WTC11 (cell line): ENCODE data around the gene SFMBT1. TPM values are rescaled to one million over a fixed set of nuclear protein-coding genes. Genes with fewer than 3 reads are reported as not detected.

Experiments
- ATAC-seq: fragments of 200-7000 bp; cut with Tn5 transposase; 2 replicates; pipeline ENCODE4 v1.10.0; 2021; ENCODE audit warnings: mild to moderate bottlenecking, moderate library complexity
- CTCF ChIA-PET: fragments of 300-600 bp; sonication (Branson Sonifier 250); formaldehyde crosslinking; loops from one replicate; lab custom pipeline; 2021; ENCODE audit warnings: antibody characterized with exemption; lab: Charles Lee
- POLR2A ChIA-PET: fragments of 350-600 bp; sonication (Branson Sonifier 250); formaldehyde crosslinking; loops from one replicate; lab custom pipeline; 2021; ENCODE audit warnings: antibody characterized with exemption; lab: Charles Lee
- DNase-seq: peaks from one replicate; pipeline ENCODE4 v3.0.0; 2021; ENCODE audit warnings: low spot score
- H3K27ac Mint-ChIP-seq: 2 replicates; pipeline ENCODE4 v1.8.0; 2021; ENCODE audit warnings: mixed read lengths
- H3K27me3 Mint-ChIP-seq: 2 replicates; pipeline ENCODE4 v1.8.0; 2021; ENCODE audit warnings: low read depth, mild to moderate bottlenecking, moderate library complexity, mixed read lengths
- H3K36me3 Mint-ChIP-seq: 2 replicates; pipeline ENCODE4 v1.8.0; 2021; ENCODE audit warnings: mixed read lengths
- H3K4me1 Mint-ChIP-seq: 2 replicates; pipeline ENCODE4 v1.8.0; 2022; ENCODE audit warnings: mixed read lengths
- H3K4me3 Mint-ChIP-seq: 2 replicates; pipeline ENCODE4 v1.8.0; 2021; ENCODE audit warnings: mild to moderate bottlenecking, moderate library complexity, mixed read lengths
- H3K9me3 Mint-ChIP-seq: 2 replicates; pipeline ENCODE4 v1.8.0; 2021; ENCODE audit warnings: mixed read lengths
- EMX1 ChIP-seq: fragments of 250-450 bp; sonication (Bioruptor Pico); IDR thresholded peaks from 2 replicates; pipeline ENCODE4 v1.8.0; 2021; ENCODE audit warnings: mild to moderate bottlenecking
- ERG ChIP-seq: fragments of 250-450 bp; sonication (Bioruptor Pico); IDR thresholded peaks from 2 replicates; pipeline ENCODE4 v1.8.0; 2021; ENCODE audit warnings: mild to moderate bottlenecking
- FOXJ3 ChIP-seq: sonication (generic); formaldehyde crosslinking; IDR thresholded peaks from 2 replicates; pipeline ENCODE4 v1.9.0; 2021; ENCODE audit warnings: missing genetic modification reagents, mild to moderate bottlenecking, borderline replicate concordance
- FOXK1 ChIP-seq: sonication (generic); formaldehyde crosslinking; IDR thresholded peaks from 2 replicates; pipeline ENCODE4 v1.8.0; 2022; ENCODE audit warnings: mild to moderate bottlenecking, moderate library complexity, missing genetic modification reagents
- GABPB1 ChIP-seq: sonication (generic); formaldehyde crosslinking; IDR thresholded peaks from 2 replicates; pipeline ENCODE4 v1.8.1; 2023; ENCODE audit warnings: mild to moderate bottlenecking, missing genetic modification reagents
- HMGA2 ChIP-seq: fragments of 250-450 bp; sonication (Bioruptor Pico); IDR thresholded peaks from 2 replicates; pipeline ENCODE4 v1.4.0; 2021; ENCODE audit warnings: mild to moderate bottlenecking, moderate library complexity
- MYBL2 ChIP-seq: sonication (generic); formaldehyde crosslinking; IDR thresholded peaks from 2 replicates; pipeline ENCODE4 v1.8.1; 2023; ENCODE audit warnings: mild to moderate bottlenecking, moderate library complexity, missing genetic modification reagents
- NR1H2 ChIP-seq: sonication (generic); formaldehyde crosslinking; IDR thresholded peaks from 2 replicates; pipeline ENCODE4 v1.9.0; 2021; ENCODE audit warnings: mild to moderate bottlenecking, moderate library complexity, missing genetic modification reagents
- PREB ChIP-seq: sonication (generic); formaldehyde crosslinking; IDR thresholded peaks from 2 replicates; pipeline ENCODE4 v1.8.1; 2022; ENCODE audit warnings: mild to moderate bottlenecking, missing genetic modification reagents, moderate library complexity, borderline replicate concordance
- ZNF138 ChIP-seq: sonication (generic); formaldehyde crosslinking; conservative IDR thresholded peaks from 2 replicates; pipeline ENCODE4 v1.8.1; 2022; ENCODE audit warnings: mild to moderate bottlenecking, moderate library complexity, missing genetic modification reagents
- ZNF263 ChIP-seq: sonication (generic); formaldehyde crosslinking; IDR thresholded peaks from 2 replicates; pipeline ENCODE4 v1.8.1; 2022; ENCODE audit warnings: low read depth, mild to moderate bottlenecking, moderate library complexity, missing genetic modification reagents
- ZNF416 ChIP-seq: fragments of 250-450 bp; sonication (Bioruptor Pico); IDR thresholded peaks from 2 replicates; pipeline ENCODE4 v1.9.0; 2021; ENCODE audit warnings: mild to moderate bottlenecking, inconsistent platforms
- ZNF423 ChIP-seq: fragments of 250-450 bp; sonication (Bioruptor Pico); IDR thresholded peaks from 2 replicates; pipeline ENCODE4 v2.1.2; 2022; ENCODE audit warnings: mild to moderate bottlenecking, moderate library complexity
- ZNF425 ChIP-seq: fragments of 250-450 bp; sonication (Bioruptor Pico); conservative IDR thresholded peaks from 2 replicates; pipeline ENCODE4 v1.9.0; 2021; ENCODE audit warnings: mild to moderate bottlenecking
- ZSCAN18 ChIP-seq: fragments of 250-450 bp; sonication (Bioruptor Pico); IDR thresholded peaks from 2 replicates; pipeline ENCODE4 v2.1.2; 2022; ENCODE audit warnings: mild to moderate bottlenecking, moderate library complexity
- total RNA-seq: library from RNA; stranded (reverse); gene quantifications from 3 replicates; pipeline ENCODE4 v1.2.3, GENCODE V29; 2021
- TF ChIP-seq, protein P1 (sequence below): fragments of 250-450 bp; sonication (Bioruptor Pico); IDR thresholded peaks from 2 replicates; pipeline ENCODE4 v1.9.0; 2021; ENCODE audit warnings: moderate library complexity, mild to moderate bottlenecking, inconsistent platforms, borderline replicate concordance
- TF ChIP-seq, protein P2 (sequence below): sonication (generic); formaldehyde crosslinking; IDR thresholded peaks from 2 replicates; pipeline ENCODE4 v1.8.0; 2023; ENCODE audit warnings: mild to moderate bottlenecking, missing genetic modification reagents
- TF ChIP-seq, protein P3 (sequence below): sonication (generic); formaldehyde crosslinking; IDR thresholded peaks from 2 replicates; pipeline ENCODE4 v1.8.0; 2022; ENCODE audit warnings: mild to moderate bottlenecking, missing genetic modification reagents
- TF ChIP-seq, protein P4 (sequence below): sonication (generic); formaldehyde crosslinking; IDR thresholded peaks from 2 replicates; pipeline ENCODE4 v1.8.1; 2023; ENCODE audit warnings: mild to moderate bottlenecking, missing genetic modification reagents, borderline replicate concordance
- TF ChIP-seq, protein P5 (sequence below): fragments of 250-450 bp; sonication (Bioruptor Pico); IDR thresholded peaks from 2 replicates; pipeline ENCODE4 v1.9.0; 2021; ENCODE audit warnings: mild to moderate bottlenecking

SFMBT1 gene
- total RNA-seq, 1 experiment from 2014 or later = 20.9 TPM

DNA sequence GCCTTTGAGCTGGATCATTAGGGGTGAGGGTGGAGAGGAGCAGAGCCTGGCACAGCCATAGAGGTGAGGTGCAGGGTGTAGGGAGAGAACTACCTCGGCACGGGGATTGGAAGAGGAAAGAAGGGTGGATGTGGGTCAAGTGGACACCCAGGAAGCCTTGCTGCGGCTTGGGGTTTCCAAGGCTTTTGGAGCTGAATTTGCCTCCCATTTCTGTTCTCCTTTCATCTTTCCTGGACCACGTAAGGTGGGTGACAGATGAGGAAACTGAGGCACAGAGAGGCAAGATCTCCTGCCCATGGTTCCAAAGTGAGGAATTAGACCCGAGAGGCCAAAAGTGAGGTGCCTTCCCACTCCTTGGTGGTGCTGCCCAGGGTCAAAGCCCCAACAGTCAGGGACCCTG, 35.4 kb upstream of the SFMBT1 start (continued):
- TF ChIP-seq ZNF423 (no peak), ZSCAN18 (CRISPR knock-in tag) (no peak), FOXK1 (CRISPR knock-in tag) (no peak), ZNF138 (CRISPR knock-in tag) (no peak), ZNF425 (CRISPR knock-in tag) (no peak), EMX1 (CRISPR knock-in tag) (no peak)
- TF ChIP-seq, protein P1, sequence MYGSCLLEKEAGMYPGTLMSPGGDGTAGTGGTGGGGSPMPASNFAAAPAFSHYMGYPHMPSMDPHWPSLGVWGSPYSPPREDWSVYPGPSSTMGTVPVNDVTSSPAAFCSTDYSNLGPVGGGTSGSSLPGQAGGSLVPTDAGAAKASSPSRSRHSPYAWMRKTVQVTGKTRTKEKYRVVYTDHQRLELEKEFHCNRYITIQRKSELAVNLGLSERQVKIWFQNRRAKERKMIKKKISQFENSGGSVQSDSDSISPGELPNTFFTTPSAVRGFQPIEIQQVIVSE (CRISPR knock-in tag) = no peak
- TF ChIP-seq, all 79 proteins: peak for 0

- Mint-ChIP-seq H3K27me3 (no peaks in the 10 kb centered on the region), H3K9me3 (no peaks in the 10 kb centered on the region), H3K36me3 (no peaks in the 10 kb centered on the region), H3K27ac (no peak overlapping the region), H3K4me3 (no peak overlapping the region), H3K4me1 (no peaks in the 10 kb centered on the region)
- DNase-seq (no peak), ATAC-seq (no peak)
- CTCF ChIA-PET = interaction anchor here (1.2 to 1.3 kb wide), 2 partner anchors 11 to 29 kb away, joined by 4 to 6 read pairs; no protein-coding TSS in a partner anchor
- POLR2A ChIA-PET = no interaction called here
- TF ChIP-seq FOXJ3 (no peak), NR1H2 (CRISPR knock-in tag) (no peak), GABPB1 (CRISPR knock-in tag) (no peak), ZNF263 (no peak), MYBL2 (CRISPR knock-in tag) (no peak), HMGA2 (CRISPR knock-in tag) (no peak), ERG (CRISPR knock-in tag) (no peak), ZNF416 (CRISPR knock-in tag) (no peak), PREB (CRISPR knock-in tag) (no peak)
- TF ChIP-seq, protein P2, sequence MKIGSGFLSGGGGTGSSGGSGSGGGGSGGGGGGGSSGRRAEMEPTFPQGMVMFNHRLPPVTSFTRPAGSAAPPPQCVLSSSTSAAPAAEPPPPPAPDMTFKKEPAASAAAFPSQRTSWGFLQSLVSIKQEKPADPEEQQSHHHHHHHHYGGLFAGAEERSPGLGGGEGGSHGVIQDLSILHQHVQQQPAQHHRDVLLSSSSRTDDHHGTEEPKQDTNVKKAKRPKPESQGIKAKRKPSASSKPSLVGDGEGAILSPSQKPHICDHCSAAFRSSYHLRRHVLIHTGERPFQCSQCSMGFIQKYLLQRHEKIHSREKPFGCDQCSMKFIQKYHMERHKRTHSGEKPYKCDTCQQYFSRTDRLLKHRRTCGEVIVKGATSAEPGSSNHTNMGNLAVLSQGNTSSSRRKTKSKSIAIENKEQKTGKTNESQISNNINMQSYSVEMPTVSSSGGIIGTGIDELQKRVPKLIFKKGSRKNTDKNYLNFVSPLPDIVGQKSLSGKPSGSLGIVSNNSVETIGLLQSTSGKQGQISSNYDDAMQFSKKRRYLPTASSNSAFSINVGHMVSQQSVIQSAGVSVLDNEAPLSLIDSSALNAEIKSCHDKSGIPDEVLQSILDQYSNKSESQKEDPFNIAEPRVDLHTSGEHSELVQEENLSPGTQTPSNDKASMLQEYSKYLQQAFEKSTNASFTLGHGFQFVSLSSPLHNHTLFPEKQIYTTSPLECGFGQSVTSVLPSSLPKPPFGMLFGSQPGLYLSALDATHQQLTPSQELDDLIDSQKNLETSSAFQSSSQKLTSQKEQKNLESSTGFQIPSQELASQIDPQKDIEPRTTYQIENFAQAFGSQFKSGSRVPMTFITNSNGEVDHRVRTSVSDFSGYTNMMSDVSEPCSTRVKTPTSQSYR (CRISPR knock-in tag) = no peak
- TF ChIP-seq, protein P3, sequence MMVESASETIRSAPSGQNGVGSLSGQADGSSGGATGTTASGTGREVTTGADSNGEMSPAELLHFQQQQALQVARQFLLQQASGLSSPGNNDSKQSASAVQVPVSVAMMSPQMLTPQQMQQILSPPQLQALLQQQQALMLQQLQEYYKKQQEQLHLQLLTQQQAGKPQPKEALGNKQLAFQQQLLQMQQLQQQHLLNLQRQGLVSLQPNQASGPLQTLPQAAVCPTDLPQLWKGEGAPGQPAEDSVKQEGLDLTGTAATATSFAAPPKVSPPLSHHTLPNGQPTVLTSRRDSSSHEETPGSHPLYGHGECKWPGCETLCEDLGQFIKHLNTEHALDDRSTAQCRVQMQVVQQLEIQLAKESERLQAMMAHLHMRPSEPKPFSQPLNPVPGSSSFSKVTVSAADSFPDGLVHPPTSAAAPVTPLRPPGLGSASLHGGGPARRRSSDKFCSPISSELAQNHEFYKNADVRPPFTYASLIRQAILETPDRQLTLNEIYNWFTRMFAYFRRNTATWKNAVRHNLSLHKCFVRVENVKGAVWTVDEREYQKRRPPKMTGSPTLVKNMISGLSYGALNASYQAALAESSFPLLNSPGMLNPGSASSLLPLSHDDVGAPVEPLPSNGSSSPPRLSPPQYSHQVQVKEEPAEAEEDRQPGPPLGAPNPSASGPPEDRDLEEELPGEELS (CRISPR knock-in tag) = no peak
- TF ChIP-seq, protein P4, sequence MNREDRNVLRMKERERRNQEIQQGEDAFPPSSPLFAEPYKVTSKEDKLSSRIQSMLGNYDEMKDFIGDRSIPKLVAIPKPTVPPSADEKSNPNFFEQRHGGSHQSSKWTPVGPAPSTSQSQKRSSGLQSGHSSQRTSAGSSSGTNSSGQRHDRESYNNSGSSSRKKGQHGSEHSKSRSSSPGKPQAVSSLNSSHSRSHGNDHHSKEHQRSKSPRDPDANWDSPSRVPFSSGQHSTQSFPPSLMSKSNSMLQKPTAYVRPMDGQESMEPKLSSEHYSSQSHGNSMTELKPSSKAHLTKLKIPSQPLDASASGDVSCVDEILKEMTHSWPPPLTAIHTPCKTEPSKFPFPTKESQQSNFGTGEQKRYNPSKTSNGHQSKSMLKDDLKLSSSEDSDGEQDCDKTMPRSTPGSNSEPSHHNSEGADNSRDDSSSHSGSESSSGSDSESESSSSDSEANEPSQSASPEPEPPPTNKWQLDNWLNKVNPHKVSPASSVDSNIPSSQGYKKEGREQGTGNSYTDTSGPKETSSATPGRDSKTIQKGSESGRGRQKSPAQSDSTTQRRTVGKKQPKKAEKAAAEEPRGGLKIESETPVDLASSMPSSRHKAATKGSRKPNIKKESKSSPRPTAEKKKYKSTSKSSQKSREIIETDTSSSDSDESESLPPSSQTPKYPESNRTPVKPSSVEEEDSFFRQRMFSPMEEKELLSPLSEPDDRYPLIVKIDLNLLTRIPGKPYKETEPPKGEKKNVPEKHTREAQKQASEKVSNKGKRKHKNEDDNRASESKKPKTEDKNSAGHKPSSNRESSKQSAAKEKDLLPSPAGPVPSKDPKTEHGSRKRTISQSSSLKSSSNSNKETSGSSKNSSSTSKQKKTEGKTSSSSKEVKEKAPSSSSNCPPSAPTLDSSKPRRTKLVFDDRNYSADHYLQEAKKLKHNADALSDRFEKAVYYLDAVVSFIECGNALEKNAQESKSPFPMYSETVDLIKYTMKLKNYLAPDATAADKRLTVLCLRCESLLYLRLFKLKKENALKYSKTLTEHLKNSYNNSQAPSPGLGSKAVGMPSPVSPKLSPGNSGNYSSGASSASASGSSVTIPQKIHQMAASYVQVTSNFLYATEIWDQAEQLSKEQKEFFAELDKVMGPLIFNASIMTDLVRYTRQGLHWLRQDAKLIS (CRISPR knock-in tag) = no peak
- TF ChIP-seq, protein P5, sequence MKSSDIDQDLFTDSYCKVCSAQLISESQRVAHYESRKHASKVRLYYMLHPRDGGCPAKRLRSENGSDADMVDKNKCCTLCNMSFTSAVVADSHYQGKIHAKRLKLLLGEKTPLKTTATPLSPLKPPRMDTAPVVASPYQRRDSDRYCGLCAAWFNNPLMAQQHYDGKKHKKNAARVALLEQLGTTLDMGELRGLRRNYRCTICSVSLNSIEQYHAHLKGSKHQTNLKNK (CRISPR knock-in tag) = no peak
Measured at GRCh38 chr3:53080612-53081205, 34.8 kb upstream of the SFMBT1 start.
